Sigmoid colon (tissue), 4 donors: ENCODE data around the gene TUBA3C.

Source experiments
- EP300 ChIP-seq, 4 donors: sonication (generic); formaldehyde crosslinking; IDR thresholded peaks; one replicate each; pipeline ENCODE4 v1.6.1; 2017; ENCODE audit warnings: antibody characterized with exemption in 4 of 4
- POLR2A ChIP-seq, 2 donors: fragments of 450-650 bp; IDR thresholded peaks; one replicate each; pipeline ENCODE4 v1.6.1; 2016; ENCODE audit warnings: antibody characterized with exemption in 2 of 2, mild to moderate bottlenecking in 2 of 2, moderate library complexity in 2 of 2
- TF ChIP-seq, protein P1 (sequence below), 4 experiments: fragments of 450-650 bp in 3 of 4; fragments of 200-600 bp in 1 of 4; IDR thresholded peaks; one replicate each; pipeline ENCODE4 v1.5.1; 2016 to 2019; ENCODE audit warnings: antibody characterized with exemption in 4 of 4, mild to moderate bottlenecking in 3 of 4, moderate library complexity in 2 of 4

DNA sequence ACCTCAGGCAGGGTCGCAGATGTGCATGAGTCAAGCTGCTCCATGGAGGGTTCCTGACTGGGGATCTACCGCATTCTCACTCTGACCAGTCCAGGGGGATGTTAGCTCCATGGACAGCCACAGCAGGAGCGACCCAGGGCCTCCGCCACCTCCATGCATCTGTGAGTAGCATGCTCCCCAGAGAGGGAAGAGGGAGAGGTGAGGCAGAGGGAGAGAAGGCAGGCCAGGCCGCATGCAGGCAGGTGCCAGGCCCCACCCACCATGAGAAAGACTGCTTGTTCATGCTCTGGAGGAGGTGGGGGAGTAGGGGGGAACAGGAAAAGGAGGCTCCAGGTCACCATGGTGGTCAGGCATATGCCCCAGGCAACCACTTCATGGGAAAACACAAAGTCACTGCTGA is 20.3 kb downstream of the TUBA3C start:
- TF ChIP-seq POLR2A (IDR thresholded peaks at IDR 0.05) (no peak), EP300 (IDR thresholded peaks at IDR 0.05) (no peak)
- TF ChIP-seq, protein P1, sequence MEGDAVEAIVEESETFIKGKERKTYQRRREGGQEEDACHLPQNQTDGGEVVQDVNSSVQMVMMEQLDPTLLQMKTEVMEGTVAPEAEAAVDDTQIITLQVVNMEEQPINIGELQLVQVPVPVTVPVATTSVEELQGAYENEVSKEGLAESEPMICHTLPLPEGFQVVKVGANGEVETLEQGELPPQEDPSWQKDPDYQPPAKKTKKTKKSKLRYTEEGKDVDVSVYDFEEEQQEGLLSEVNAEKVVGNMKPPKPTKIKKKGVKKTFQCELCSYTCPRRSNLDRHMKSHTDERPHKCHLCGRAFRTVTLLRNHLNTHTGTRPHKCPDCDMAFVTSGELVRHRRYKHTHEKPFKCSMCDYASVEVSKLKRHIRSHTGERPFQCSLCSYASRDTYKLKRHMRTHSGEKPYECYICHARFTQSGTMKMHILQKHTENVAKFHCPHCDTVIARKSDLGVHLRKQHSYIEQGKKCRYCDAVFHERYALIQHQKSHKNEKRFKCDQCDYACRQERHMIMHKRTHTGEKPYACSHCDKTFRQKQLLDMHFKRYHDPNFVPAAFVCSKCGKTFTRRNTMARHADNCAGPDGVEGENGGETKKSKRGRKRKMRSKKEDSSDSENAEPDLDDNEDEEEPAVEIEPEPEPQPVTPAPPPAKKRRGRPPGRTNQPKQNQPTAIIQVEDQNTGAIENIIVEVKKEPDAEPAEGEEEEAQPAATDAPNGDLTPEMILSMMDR (IDR thresholded peaks at IDR 0.05): no peak
